GM18507 (cell line): ENCODE measurements around the gene TPM2.

Experiments used
- DNase-seq: peaks from one replicate; pipeline ENCODE4 v3.0.0; 2011; ENCODE audit warnings: low read depth; ENCODE audit not compliant: insufficient read length; ENCODE audit errors: extremely low spot score
- FAIRE-seq: peaks from 2 replicates; lab custom pipeline; 2011; peaks lifted over from hg19 to GRCh38; lab: Jason Lieb, UNC

Gene TPM2

GRCh38 chr9:35681341-35682002 is 8.3 kb downstream of the TPM2 start:
- no peak for DNase-seq
- FAIRE-seq, result peak; percentile 5

- FAIRE-seq, result peak; percentile 49
These were observed 9.2 kb downstream of the TPM2 start for GRCh38 chr9:35680331-35681105.

GRCh38 chr9:35679766-35680330 is 9.9 kb downstream of the TPM2 start:
- DNase-seq (no peak), FAIRE-seq (no peak)

More at GRCh38 chr9:35680331-35681105, 9.2 kb downstream of the TPM2 start:
- no peak for DNase-seq

GRCh38 chr9:35679091-35679490 is 10.6 kb downstream of the TPM2 start:
- FAIRE-seq (no peak), DNase-seq (no peak)

GRCh38 chr9:35675732-35676392 is 13.9 kb downstream of the TPM2 start:
- no peak for FAIRE-seq
- DNase-seq, result no peak

GRCh38 chr9:35675204-35675603 is 14.5 kb downstream of the TPM2 start:
- FAIRE-seq, result no peak
- DNase-seq, result no peak

GRCh38 chr9:35674025-35674361 is 15.7 kb downstream of the TPM2 start:
- FAIRE-seq (no peak), DNase-seq (no peak)

GRCh38 chr9:35673132-35674024 is 16.3 kb downstream of the TPM2 start, which contains the start of gene CA9:
CA9 (plus strand) TSS chr9:35673928; CDS start chr9:35673960, 32 bp downstream.
- FAIRE-seq (no peak), DNase-seq (no peak)

- FAIRE-seq (no peak), DNase-seq (no peak)
These were observed 20.2 kb downstream of the TPM2 start for GRCh38 chr9:35669331-35670145.

- FAIRE-seq (no peak), DNase-seq (no peak)
These were observed 21.8 kb downstream of the TPM2 start for GRCh38 chr9:35667939-35668338.

- no peak for DNase-seq
- FAIRE-seq, result peak; percentile 45
These were observed 23.2 kb downstream of the TPM2 start for GRCh38 chr9:35666549-35666948.

- no peak for DNase-seq
- no peak for FAIRE-seq
These were observed 23.7 kb downstream of the TPM2 start for GRCh38 chr9:35666045-35666444.

- DNase-seq (no peak), FAIRE-seq (no peak)
These were observed 24.3 kb downstream of the TPM2 start for GRCh38 chr9:35665471-35665818.

GRCh38 chr9:35664531-35665470 is 24.9 kb downstream of the TPM2 start, which contains the start of gene ARHGEF39:
ARHGEF39 (minus strand) TSS chr9:35665195; CDS start chr9:35665169, 26 bp downstream.
- FAIRE-seq, result peak; percentile 93
- DNase-seq, result peak; percentile 83

- DNase-seq (no peak), FAIRE-seq (no peak)
These were observed 27.3 kb downstream of the TPM2 start for GRCh38 chr9:35662437-35662836.

- DNase-seq (no peak), FAIRE-seq (no peak)
These were observed 27.9 kb downstream of the TPM2 start for GRCh38 chr9:35661756-35662350.

GRCh38 chr9:35660966-35661415 is 28.7 kb downstream of the TPM2 start:
- FAIRE-seq, result no peak
- no peak for DNase-seq
